RWPE1 (cell line): ENCODE results near the gene HLF.
A peak's percentile ranks its signal among the peaks of the same experiment; 100 is the strongest.

Source experiments
- CTCF ChIA-PET: fragments of 350-600 bp; sonication (Branson Sonifier 250); formaldehyde crosslinking; extraction: SDS; loops from one replicate; lab custom pipeline; 2021; lab: Yijun Ruan, JAX
- POLR2A ChIA-PET: fragments of 400-600 bp; formaldehyde crosslinking; extraction: SDS; loops from one replicate; lab custom pipeline; 2020; ENCODE audit warnings: antibody characterized with exemption; ENCODE audit not compliant: low non-redundant PET; lab: Yijun Ruan, JAX
- DNase-seq: peaks from one replicate; pipeline ENCODE4 v3.0.0; 2012; ENCODE audit warnings: low spot score
- H3K27ac ChIP-seq: fragments of 450-650 bp; 2 replicates; pipeline ENCODE4 v1.5.1; 2017
- CTCF ChIP-seq: fragments of 450-650 bp; conservative IDR thresholded peaks from 2 replicates; pipeline ENCODE4 v1.5.1; 2017; ENCODE audit warnings: low read depth, mild to moderate bottlenecking

HLF gene

DNA sequence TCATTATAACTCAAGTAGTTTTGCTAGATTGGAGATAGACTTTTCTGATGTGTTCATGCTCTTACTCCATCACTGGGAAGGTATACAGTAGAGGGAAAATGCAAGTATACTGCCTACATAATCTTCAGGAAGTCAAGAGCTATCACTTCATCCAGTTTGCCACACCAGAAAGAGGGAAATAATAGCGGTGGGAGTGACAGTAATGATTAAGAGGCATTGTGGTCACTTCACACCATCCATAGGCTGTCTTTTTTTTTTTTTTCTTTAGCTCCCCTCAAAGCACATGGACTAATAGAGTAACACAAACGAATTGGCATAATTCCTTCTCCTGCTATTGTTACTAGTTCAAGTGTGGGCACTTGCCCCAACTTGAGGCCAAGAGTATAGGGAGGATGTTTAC, 28.4 kb upstream of the HLF start:
- CTCF ChIA-PET, result interaction anchor here (0.6 kb wide), 2 partner anchors 20 to 243 kb away, joined by 3 to 9 read pairs; no protein-coding TSS in a partner anchor
- TF ChIP-seq CTCF, result no peak
- no peak for DNase-seq
- no peak overlapping the region for H3K27ac ChIP-seq
- POLR2A ChIA-PET, result no interaction called here

- no peak for DNase-seq
- CTCF ChIA-PET, result interaction anchor here (0.6 kb wide), 1 partner anchor 181 kb away, joined by 3 read pairs; no protein-coding TSS in a partner anchor
- TF ChIP-seq CTCF, result no peak
- POLR2A ChIA-PET, result no interaction called here
- no peak overlapping the region for H3K27ac ChIP-seq
Measured at GRCh38 chr17:55237268-55237667, 27.5 kb upstream of the HLF start.

GRCh38 chr17:55237841-55238178, 26.9 kb upstream of the HLF start:
- POLR2A ChIA-PET, result no interaction called here
- CTCF ChIA-PET, result interaction anchor here (0.6 kb wide), 1 partner anchor 182 kb away, joined by 3 read pairs; no protein-coding TSS in a partner anchor
- no peak for TF ChIP-seq CTCF
- no peak for DNase-seq
- H3K27ac ChIP-seq, result peak overlapping the region; percentile 63

GRCh38 chr17:55238179-55238930, 26.4 kb upstream of the HLF start:
- no peak for TF ChIP-seq CTCF
- H3K27ac ChIP-seq, result peak overlapping the region; percentile 63
- DNase-seq, result peak; percentile 99
- ChIA-PET POLR2A (no interaction called here), CTCF (interaction anchor here (0.7 to 1.0 kb wide), 3 partner anchors 9 to 58 kb away, joined by 3 to 5 read pairs (median 5); no protein-coding TSS in a partner anchor)

DNA sequence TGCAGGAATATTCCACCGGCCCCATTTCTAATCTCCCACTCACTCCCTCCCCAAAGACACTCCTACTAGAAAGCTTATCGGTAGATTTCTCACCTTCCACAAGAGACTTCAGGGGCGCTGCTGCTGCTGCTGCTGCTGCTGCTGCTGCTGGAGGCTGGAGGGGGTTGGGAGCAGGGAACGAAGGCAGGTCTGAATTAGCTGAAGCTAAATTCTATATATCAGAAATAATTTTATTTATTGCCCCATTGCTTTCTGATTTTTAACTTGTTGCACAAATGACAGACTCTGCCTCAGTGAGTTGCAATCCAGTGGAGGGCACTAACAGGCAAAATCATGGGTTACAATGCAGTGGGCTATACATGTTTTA, 25.8 kb upstream of the HLF start:
- H3K27ac ChIP-seq, result peak overlapping the region; percentile 63
- CTCF ChIA-PET, result interaction anchor here (0.9 to 1.0 kb wide), 2 partner anchors 11 to 58 kb away, joined by 3 to 5 read pairs; no protein-coding TSS in a partner anchor
- DNase-seq, result peak; percentile 16
- POLR2A ChIA-PET, result no interaction called here
- peak; percentile 30 for TF ChIP-seq CTCF

DNA sequence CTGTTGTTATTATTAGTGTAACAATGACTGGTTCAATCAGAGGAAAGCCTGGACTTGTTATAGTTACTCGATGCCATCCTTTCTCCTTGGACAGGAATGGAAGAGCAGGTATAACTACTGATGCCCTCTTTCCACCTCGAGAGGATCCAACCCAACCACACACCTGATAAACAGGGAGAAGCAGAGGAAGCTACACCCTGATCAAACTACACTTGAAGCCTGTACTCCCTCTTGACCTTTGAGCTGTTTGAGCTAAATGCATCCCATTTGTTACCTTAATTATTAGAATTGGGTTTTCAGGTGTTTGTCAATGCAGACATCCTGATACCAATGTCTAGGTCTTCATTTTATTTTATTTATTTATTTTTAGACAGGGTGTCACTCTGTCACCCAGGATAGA, 23.7 kb upstream of the HLF start:
- POLR2A ChIA-PET, result no interaction called here
- CTCF ChIA-PET, result no interaction called here
- DNase-seq, result no peak
- H3K27ac ChIP-seq, result no peak overlapping the region
- no peak for TF ChIP-seq CTCF
